ENCODE data around the gene PIK3R1.

- no peak for TF ChIP-seq CTCF (IDR thresholded peaks at IDR 0.05; ENCODE audit: borderline replicate concordance, extremely low read depth, low read length, poor library complexity, severe bottlenecking)
- TF ChIP-seq EZH2 (IDR thresholded peaks at IDR 0.05; ENCODE audit: borderline replicate concordance, low read depth, low read length, severe bottlenecking): no peak
Observed at GRCh38 chr5:68182094-68182493, 33.5 kb upstream of the PIK3R1 start.
